Erythroblast (primary cell): Measurements from ENCODE around the gene VASN.

Experiments
- DNase-seq, 2 experiments: peaks; one replicate each; lab custom pipeline; 2025; lab: John Stamatoyannopoulos, UW
- GATA1 ChIP-seq: IDR thresholded peaks from 2 replicates; pipeline ENCODE4 v1.6.1; 2011; ENCODE audit warnings: low read depth, mild to moderate bottlenecking, control low read depth, low read length, moderate library complexity
- POLR2A ChIP-seq: IDR thresholded peaks from 2 replicates; pipeline ENCODE4 v1.6.1; 2011; ENCODE audit warnings: mild to moderate bottlenecking, low read length

The VASN gene

GRCh38 chr16:4426722-4427372 lies 55.2 kb downstream of the VASN start:
- no peak for TF ChIP-seq POLR2A
- TF ChIP-seq GATA1 = no peak
- DNase-seq = peak in 1 of 2 experiments; percentile 57

GRCh38 chr16:4428500-4428899 lies 56.9 kb downstream of the VASN start:
- no peak for TF ChIP-seq GATA1
- TF ChIP-seq POLR2A = no peak

GRCh38 chr16:4431023-4431422 lies 59.4 kb downstream of the VASN start:
- DNase-seq = no peak
- no peak for TF ChIP-seq POLR2A
- TF ChIP-seq GATA1 = no peak

More at GRCh38 chr16:4428500-4428899, 56.9 kb downstream of the VASN start:
- no peak for DNase-seq
